ENCODE data around the gene USP51.

DNA sequence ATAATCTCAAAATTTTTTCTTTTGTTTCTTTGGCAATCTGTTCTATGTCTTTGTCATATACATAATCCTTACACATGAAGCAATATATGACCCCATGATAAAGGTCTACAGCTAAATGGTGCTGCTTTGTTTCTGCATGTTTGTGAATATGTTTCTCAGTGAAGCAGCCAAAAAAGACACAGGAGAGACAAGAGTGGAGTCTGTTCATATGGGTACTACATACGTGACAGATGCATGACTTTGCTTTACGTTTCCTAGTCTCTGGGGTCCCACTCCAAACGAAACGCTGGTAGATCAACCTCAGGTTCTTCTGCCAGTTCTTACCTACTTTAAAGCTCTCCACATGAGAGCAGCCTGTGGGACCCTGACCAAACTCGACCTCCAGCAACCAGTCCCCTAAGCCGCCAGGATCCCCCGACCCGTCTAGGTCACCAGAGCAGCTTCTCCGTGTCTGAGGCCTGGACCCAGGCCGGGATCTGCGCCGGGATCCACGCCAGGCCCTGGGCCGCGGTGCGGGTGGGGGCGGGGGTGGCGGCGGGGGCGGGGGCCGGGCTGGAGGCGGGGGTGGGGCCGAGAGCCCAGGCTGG, 1.5 kb downstream of the USP51 start:
- TF ChIP-seq EZH2 (IDR thresholded peaks at IDR 0.05; ENCODE audit: borderline replicate concordance, insufficient read depth, low read depth, low read length, poor library complexity, severe bottlenecking) = no peak
- TF ChIP-seq, protein P1, sequence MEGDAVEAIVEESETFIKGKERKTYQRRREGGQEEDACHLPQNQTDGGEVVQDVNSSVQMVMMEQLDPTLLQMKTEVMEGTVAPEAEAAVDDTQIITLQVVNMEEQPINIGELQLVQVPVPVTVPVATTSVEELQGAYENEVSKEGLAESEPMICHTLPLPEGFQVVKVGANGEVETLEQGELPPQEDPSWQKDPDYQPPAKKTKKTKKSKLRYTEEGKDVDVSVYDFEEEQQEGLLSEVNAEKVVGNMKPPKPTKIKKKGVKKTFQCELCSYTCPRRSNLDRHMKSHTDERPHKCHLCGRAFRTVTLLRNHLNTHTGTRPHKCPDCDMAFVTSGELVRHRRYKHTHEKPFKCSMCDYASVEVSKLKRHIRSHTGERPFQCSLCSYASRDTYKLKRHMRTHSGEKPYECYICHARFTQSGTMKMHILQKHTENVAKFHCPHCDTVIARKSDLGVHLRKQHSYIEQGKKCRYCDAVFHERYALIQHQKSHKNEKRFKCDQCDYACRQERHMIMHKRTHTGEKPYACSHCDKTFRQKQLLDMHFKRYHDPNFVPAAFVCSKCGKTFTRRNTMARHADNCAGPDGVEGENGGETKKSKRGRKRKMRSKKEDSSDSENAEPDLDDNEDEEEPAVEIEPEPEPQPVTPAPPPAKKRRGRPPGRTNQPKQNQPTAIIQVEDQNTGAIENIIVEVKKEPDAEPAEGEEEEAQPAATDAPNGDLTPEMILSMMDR (IDR thresholded peaks at IDR 0.05) = no peak

Data from B cell (primary cell).